ENCODE data around the gene PRDM11.

The PRDM11 gene

DNA sequence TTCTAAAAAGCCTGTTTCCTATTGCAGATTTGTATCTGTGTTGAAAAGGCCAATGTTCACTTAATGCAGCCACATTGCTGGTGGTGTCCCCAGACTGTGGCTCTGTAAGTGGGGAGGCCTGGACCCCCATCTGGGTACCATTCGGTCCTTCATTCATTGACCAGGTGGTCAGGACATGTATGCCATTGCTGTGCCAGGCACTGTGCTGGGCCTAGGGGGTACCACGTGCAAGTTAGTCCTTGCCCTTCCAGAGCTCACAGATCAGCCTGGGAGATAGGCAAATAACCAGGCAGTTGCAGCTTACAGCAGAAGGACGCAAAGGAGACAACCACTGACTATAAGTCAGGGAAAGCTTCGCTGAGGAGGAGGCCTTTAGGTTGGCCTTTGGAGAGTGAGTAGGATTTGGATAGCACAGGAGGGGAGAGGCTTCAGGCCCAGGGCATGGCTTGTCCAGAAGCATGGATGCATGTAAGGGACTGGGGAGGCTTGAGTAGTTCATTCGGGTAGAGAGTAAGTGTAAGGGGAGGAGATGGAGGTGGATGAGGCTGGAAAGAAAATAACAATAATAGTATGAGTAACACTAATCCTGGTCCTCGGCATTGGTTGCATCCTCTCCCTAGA, 5.0 kb downstream of the PRDM11 start:
- TF ChIP-seq, protein P1, sequence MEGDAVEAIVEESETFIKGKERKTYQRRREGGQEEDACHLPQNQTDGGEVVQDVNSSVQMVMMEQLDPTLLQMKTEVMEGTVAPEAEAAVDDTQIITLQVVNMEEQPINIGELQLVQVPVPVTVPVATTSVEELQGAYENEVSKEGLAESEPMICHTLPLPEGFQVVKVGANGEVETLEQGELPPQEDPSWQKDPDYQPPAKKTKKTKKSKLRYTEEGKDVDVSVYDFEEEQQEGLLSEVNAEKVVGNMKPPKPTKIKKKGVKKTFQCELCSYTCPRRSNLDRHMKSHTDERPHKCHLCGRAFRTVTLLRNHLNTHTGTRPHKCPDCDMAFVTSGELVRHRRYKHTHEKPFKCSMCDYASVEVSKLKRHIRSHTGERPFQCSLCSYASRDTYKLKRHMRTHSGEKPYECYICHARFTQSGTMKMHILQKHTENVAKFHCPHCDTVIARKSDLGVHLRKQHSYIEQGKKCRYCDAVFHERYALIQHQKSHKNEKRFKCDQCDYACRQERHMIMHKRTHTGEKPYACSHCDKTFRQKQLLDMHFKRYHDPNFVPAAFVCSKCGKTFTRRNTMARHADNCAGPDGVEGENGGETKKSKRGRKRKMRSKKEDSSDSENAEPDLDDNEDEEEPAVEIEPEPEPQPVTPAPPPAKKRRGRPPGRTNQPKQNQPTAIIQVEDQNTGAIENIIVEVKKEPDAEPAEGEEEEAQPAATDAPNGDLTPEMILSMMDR (IDR thresholded peaks at IDR 0.05; ENCODE audit: poor library complexity, severe bottlenecking) = no peak
- DNase-seq (ENCODE audit: low spot score) (no peak), ATAC-seq (ENCODE audit: low read depth) (no peak)
- Histone ChIP-seq H3K9me3 (ENCODE audit: severe bottlenecking) (no peaks in the 10 kb centered on the region), H3K27me3 (ENCODE audit: insufficient read depth, poor library complexity, severe bottlenecking) (no peaks in the 10 kb centered on the region), H3K4me3 (ENCODE audit: severe bottlenecking) (no peak overlapping the region), H3K4me1 (ENCODE audit: insufficient read depth, poor library complexity, severe bottlenecking) (peaks cover under 1% of the 10 kb centered on the region), H3K27ac (ENCODE audit: poor library complexity, severe bottlenecking) (no peak overlapping the region), H3K36me3 (ENCODE audit: low read depth) (no peaks in the 10 kb centered on the region)

- no peak overlapping the region for H3K4me3 ChIP-seq (ENCODE audit: severe bottlenecking)
- ATAC-seq (ENCODE audit: low read depth) (no peak), DNase-seq (ENCODE audit: low spot score) (no peak)
- TF ChIP-seq, protein P1 (IDR thresholded peaks at IDR 0.05; ENCODE audit: poor library complexity, severe bottlenecking) = no peak
- no peaks in the 10 kb centered on the region for H3K9me3 ChIP-seq (ENCODE audit: severe bottlenecking)
- no peaks in the 10 kb centered on the region for H3K27me3 ChIP-seq (ENCODE audit: insufficient read depth, poor library complexity, severe bottlenecking)
- H3K4me1 ChIP-seq (ENCODE audit: insufficient read depth, poor library complexity, severe bottlenecking) = peaks cover 7% of the 10 kb centered on the region
- H3K27ac ChIP-seq (ENCODE audit: poor library complexity, severe bottlenecking) = no peak overlapping the region
- no peaks in the 10 kb centered on the region for H3K36me3 ChIP-seq (ENCODE audit: low read depth)
These were observed 6.5 kb downstream of the PRDM11 start for GRCh38 chr11:45152740-45153595.

DNA sequence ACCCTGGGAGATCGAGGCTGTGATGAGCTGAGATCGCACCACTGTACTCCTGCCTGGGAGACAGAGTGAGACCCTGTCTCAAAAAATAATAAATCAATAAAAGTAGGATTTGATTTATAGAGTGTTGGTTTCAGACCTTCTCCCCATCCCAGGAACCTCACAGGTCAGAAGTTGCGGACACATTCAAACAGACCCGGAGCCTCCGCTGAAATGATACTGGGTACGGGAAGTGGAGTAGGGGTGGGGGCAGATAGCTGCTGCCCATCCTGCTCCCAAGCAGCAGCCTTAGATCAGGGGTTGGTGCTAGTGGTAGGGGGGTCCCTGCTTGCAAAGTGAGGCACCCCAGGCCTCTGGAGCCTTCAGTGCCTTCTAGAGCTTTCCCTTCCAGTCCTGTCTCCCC, 7.8 kb downstream of the PRDM11 start:
- Histone ChIP-seq H3K9me3 (ENCODE audit: severe bottlenecking) (no peaks in the 10 kb centered on the region), H3K4me3 (ENCODE audit: severe bottlenecking) (no peak overlapping the region), H3K27me3 (ENCODE audit: insufficient read depth, poor library complexity, severe bottlenecking) (no peaks in the 10 kb centered on the region), H3K4me1 (ENCODE audit: insufficient read depth, poor library complexity, severe bottlenecking) (peaks cover 11% of the 10 kb centered on the region), H3K36me3 (ENCODE audit: low read depth) (no peaks in the 10 kb centered on the region), H3K27ac (ENCODE audit: poor library complexity, severe bottlenecking) (no peak overlapping the region)
- TF ChIP-seq, protein P1 (IDR thresholded peaks at IDR 0.05; ENCODE audit: poor library complexity, severe bottlenecking) = no peak
- DNase-seq (ENCODE audit: low spot score) = no peak
- ATAC-seq (ENCODE audit: low read depth) = no peak

GRCh38 chr11:45155058-45155551, 8.7 kb downstream of the PRDM11 start:
- Histone ChIP-seq H3K27ac (ENCODE audit: poor library complexity, severe bottlenecking) (no peak overlapping the region), H3K4me3 (ENCODE audit: severe bottlenecking) (no peak overlapping the region), H3K27me3 (ENCODE audit: insufficient read depth, poor library complexity, severe bottlenecking) (no peaks in the 10 kb centered on the region), H3K9me3 (ENCODE audit: severe bottlenecking) (no peaks in the 10 kb centered on the region), H3K4me1 (ENCODE audit: insufficient read depth, poor library complexity, severe bottlenecking) (peaks cover 11% of the 10 kb centered on the region), H3K36me3 (ENCODE audit: low read depth) (no peaks in the 10 kb centered on the region)
- DNase-seq (ENCODE audit: low spot score) = no peak
- TF ChIP-seq, protein P1 (IDR thresholded peaks at IDR 0.05; ENCODE audit: poor library complexity, severe bottlenecking) = no peak
- ATAC-seq (ENCODE audit: low read depth) = no peak

Data from RWPE2 (cell line).